Endothelial cell of umbilical vein (primary cell): ENCODE measurements around the gene SIN3A. TPM values are rescaled to one million over a fixed set of nuclear protein-coding genes. Genes with fewer than 3 reads are reported as not detected.
A peak's percentile ranks its signal among the peaks of the same experiment; 100 is the strongest.

Source experiments
- BruUV-seq: library from RNA; stranded (reverse); fragments of 400-500 nt; replicated peaks from 2 replicates; lab custom pipeline; 2021; lab: Mats Ljungman, UMichigan
- CTCF ChIA-PET: fragments of 300-600, 350-600 bp; sonication (Branson Sonifier 250); formaldehyde crosslinking; loops from one replicate; lab custom pipeline; 2021; ENCODE audit warnings: antibody characterized with exemption, inconsistent platforms; lab: Charles Lee
- POLR2A ChIA-PET: fragments of 300-600, 350-600 bp; sonication (Branson Sonifier 250); formaldehyde crosslinking; loops from one replicate; lab custom pipeline; 2021; ENCODE audit warnings: antibody characterized with exemption, inconsistent platforms; lab: Charles Lee
- DNase-seq: peaks from one replicate; pipeline ENCODE4 v3.0.0-alpha.2; 2011; ENCODE audit warnings: low read depth, low spot score
- FAIRE-seq: peaks from 2 replicates; lab custom pipeline; 2011; peaks lifted over from hg19 to GRCh38; lab: Jason Lieb, UNC
- H2AFZ ChIP-seq: 2 replicates; pipeline ENCODE4 v1.6.0; 2012; ENCODE audit warnings: low read depth, low read length, control low read depth, inconsistent platforms
- H3K27ac ChIP-seq: 2 replicates; pipeline ENCODE4 v1.5.1; 2011; ENCODE audit warnings: low read depth, mild to moderate bottlenecking, control low read depth, low read length, moderate library complexity; ENCODE audit not compliant: insufficient read depth
- H3K27me3 ChIP-seq, 2 experiments: 2 replicates each; pipeline versions ENCODE4 v1.6.0 to v1.6.1; 2011; ENCODE audit warnings: low read length in 2 of 2, mixed read lengths in 1 of 2; ENCODE audit not compliant: control insufficient read depth in 2 of 2, insufficient read depth in 2 of 2
- H3K36me3 ChIP-seq, 2 experiments: 2 replicates in 1 of 2; 3 replicates in 1 of 2; pipeline ENCODE4 v1.5.1; 2011; ENCODE audit warnings: low read length in 2 of 2, mild to moderate bottlenecking in 1 of 2, moderate library complexity in 1 of 2; ENCODE audit not compliant: control insufficient read depth in 2 of 2, insufficient read depth in 2 of 2; ENCODE audit errors: extremely low read depth in 1 of 2
- H3K4me1 ChIP-seq: 3 replicates; pipeline ENCODE4 v1.5.1; 2011; ENCODE audit warnings: mild to moderate bottlenecking, low read length; ENCODE audit not compliant: control insufficient read depth, insufficient read depth; ENCODE audit errors: extremely low read depth
- H3K4me2 ChIP-seq: 2 replicates; pipeline ENCODE4 v1.6.1; 2011; ENCODE audit warnings: low read length, control low read depth, mixed read lengths; ENCODE audit not compliant: insufficient read depth
- H3K4me3 ChIP-seq, 3 experiments: fragments of 200-600 bp in 1 of 3; sonication (generic), shearing (Covaris generic) in 1 of 3; replicated peaks in 1 of 3; 2 replicates each; pipeline ENCODE4 v1.5.1; 2011 to 2016; ENCODE audit warnings: control low read depth in 3 of 3, low read length in 3 of 3, mild to moderate bottlenecking in 2 of 3, inconsistent platforms in 1 of 3, low read depth in 1 of 3, moderate library complexity in 1 of 3; ENCODE audit not compliant: insufficient read depth in 1 of 3
- H3K79me2 ChIP-seq: 2 replicates; pipeline ENCODE4 v1.6.0; 2012; ENCODE audit warnings: low read length, inconsistent platforms; ENCODE audit not compliant: control insufficient read depth, insufficient read depth
- H3K9ac ChIP-seq: replicated peaks from 2 replicates; pipeline ENCODE3; 2011; ENCODE audit warnings: low read length, control low read depth; ENCODE audit not compliant: insufficient read depth; ENCODE audit errors: extremely low read depth
- H3K9me1 ChIP-seq: replicated peaks from 3 replicates; pipeline ENCODE4 v1.6.0; 2011; ENCODE audit warnings: mild to moderate bottlenecking, low read length; ENCODE audit not compliant: control insufficient read depth, insufficient read depth; ENCODE audit errors: extremely low read depth
- H3K9me3 ChIP-seq: replicated peaks from 2 replicates; pipeline ENCODE4 v1.5.1; 2012; ENCODE audit warnings: low read length, inconsistent platforms; ENCODE audit not compliant: control insufficient read depth, insufficient read depth
- H4K20me1 ChIP-seq: replicated peaks from 2 replicates; pipeline ENCODE3; 2011; ENCODE audit warnings: mild to moderate bottlenecking, low read length; ENCODE audit not compliant: control insufficient read depth, insufficient read depth; ENCODE audit errors: extremely low read depth
- EZH2 ChIP-seq: IDR thresholded peaks from 2 replicates; pipeline ENCODE4 v1.6.1; 2012; ENCODE audit warnings: borderline replicate concordance, low read depth, mild to moderate bottlenecking, moderate library complexity, low read length, inconsistent platforms; ENCODE audit not compliant: severe bottlenecking
- FOS ChIP-seq: IDR thresholded peaks from 2 replicates; pipeline ENCODE4 v1.6.1; 2011; ENCODE audit warnings: mild to moderate bottlenecking, low read length, moderate library complexity, borderline replicate concordance; ENCODE audit not compliant: insufficient read depth
- GATA2 ChIP-seq: IDR thresholded peaks from 2 replicates; pipeline ENCODE4 v1.7.0; 2011; ENCODE audit warnings: low read depth, mild to moderate bottlenecking, moderate library complexity, mixed read lengths, low read length; ENCODE audit not compliant: insufficient read length, insufficient read depth
- JUN ChIP-seq: IDR thresholded peaks from 2 replicates; pipeline ENCODE4 v1.6.1; 2011; ENCODE audit warnings: borderline replicate concordance, low read depth; ENCODE audit not compliant: insufficient read length, insufficient read depth
- MAX ChIP-seq: IDR thresholded peaks from 2 replicates; pipeline ENCODE4 v1.6.1; 2011; ENCODE audit not compliant: insufficient read depth, insufficient read length
- MYC ChIP-seq: IDR thresholded peaks from one replicate; pipeline ENCODE4 v1.6.1; 2011; ENCODE audit warnings: mild to moderate bottlenecking, low read depth, low read length
- POLR2A ChIP-seq: IDR thresholded peaks from 2 replicates; pipeline ENCODE4 v1.6.1; 2012; ENCODE audit warnings: low read depth, mild to moderate bottlenecking, control low read depth, low read length
- POLR2AphosphoS5 ChIP-seq: IDR thresholded peaks from 2 replicates; pipeline ENCODE4 v1.6.1; 2012; ENCODE audit warnings: low read depth, mild to moderate bottlenecking, control low read depth, low read length, moderate library complexity; ENCODE audit not compliant: insufficient read depth
- dilution Hi-C: fragments of 300-500 bp; cut with MboI; formaldehyde crosslinking; loops from one replicate; pipeline ENCODE4 v1.15.0; 2019; ENCODE audit warnings: low sequenced_read_pairs; ENCODE audit not compliant: extremely low pct_ligation_motif_present
- intact Hi-C: fragments of 100-400 bp; cut with micrococcal nuclease; formaldehyde crosslinking; loops from one replicate; pipeline ENCODE4 v1.10.0; 2022
- polyA plus RNA-seq, 4 experiments: library from polyadenylated mRNA; depleted of rRNA in 3 of 4; stranded (reverse) in 3 of 4; unstranded in 1 of 4; fragments of >200 nt; gene quantifications; 2 replicates each; pipeline versions ENCODE4 v1.2.1 to v1.2.3, GENCODE V29; 2011 to 2012; ENCODE audit warnings: missing spikeins in 1 of 4
- total RNA-seq: library from RNA; stranded (reverse); gene quantifications from 2 replicates; pipeline ENCODE4 v1.2.3, GENCODE V29; 2021
- TF ChIP-seq, protein P1 (sequence below), 2 donors: IDR thresholded peaks; 1 replicate in 1 of 2; 2 replicates in 1 of 2; pipeline ENCODE4 v1.5.1; 2011; ENCODE audit warnings: low read length in 2 of 2, mild to moderate bottlenecking in 2 of 2, moderate library complexity in 2 of 2, control low read depth in 1 of 2, inconsistent platforms in 1 of 2, low read depth in 1 of 2; ENCODE audit not compliant: insufficient read depth in 1 of 2; ENCODE audit errors: extremely low read depth in 1 of 2

The SIN3A gene
- total and polyA plus RNA-seq, 2 donors (not counting 3 experiments of a cell fraction or from before 2014, with no cell fraction given), result 30.6 to 44.5 TPM

DNA sequence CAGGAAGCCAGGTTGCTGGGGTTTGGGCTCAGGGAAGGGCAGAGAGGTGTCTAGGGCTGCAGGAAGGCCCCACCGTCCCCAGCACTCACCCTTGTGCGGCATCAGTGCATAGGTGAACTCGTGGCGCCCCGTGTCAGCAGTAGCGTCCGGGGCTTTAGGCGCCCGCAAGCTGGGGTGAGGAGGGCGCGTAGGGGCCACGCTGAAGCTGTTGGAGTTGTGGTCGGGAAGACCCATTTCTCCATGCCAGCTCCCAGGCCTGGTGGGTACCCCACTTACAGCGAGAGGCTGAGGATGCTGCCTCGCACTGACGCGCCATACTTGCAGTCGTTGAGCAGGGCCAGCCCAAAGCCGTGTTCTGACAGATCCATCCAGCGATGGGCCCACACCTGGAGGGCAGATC, 95.0 kb downstream of the SIN3A start:
- ChIA-PET CTCF (interaction anchor here (1.6 kb wide), 1 partner anchor 12 kb away, joined by 7 read pairs; the partner anchor contains the start of gene MAN2C1), POLR2A (no interaction called here)
- FAIRE-seq (no peak), DNase-seq (no peak)
- Histone ChIP-seq H2AFZ (no peak overlapping the region), H3K36me3 (peaks cover 4 to 39% of the 10 kb centered on the region in 2 experiments), H3K9me1 (no peaks in the 10 kb centered on the region), H4K20me1 (no peaks in the 10 kb centered on the region), H3K27ac (no peak overlapping the region), H3K4me1 (no peaks in the 10 kb centered on the region), H3K27me3 (no peaks in the 10 kb centered on the region), H3K79me2 (no peaks in the 10 kb centered on the region), H3K4me2 (no peak overlapping the region), H3K4me3 (no peak overlapping the region), H3K9ac (no peak overlapping the region), H3K9me3 (no peaks in the 10 kb centered on the region)
- dilution Hi-C loops, result no loop called here
- TF ChIP-seq EZH2, result no peak
- no peak for TF ChIP-seq MYC
- TF ChIP-seq FOS, result no peak
- TF ChIP-seq POLR2A, result no peak
- TF ChIP-seq, protein P1, sequence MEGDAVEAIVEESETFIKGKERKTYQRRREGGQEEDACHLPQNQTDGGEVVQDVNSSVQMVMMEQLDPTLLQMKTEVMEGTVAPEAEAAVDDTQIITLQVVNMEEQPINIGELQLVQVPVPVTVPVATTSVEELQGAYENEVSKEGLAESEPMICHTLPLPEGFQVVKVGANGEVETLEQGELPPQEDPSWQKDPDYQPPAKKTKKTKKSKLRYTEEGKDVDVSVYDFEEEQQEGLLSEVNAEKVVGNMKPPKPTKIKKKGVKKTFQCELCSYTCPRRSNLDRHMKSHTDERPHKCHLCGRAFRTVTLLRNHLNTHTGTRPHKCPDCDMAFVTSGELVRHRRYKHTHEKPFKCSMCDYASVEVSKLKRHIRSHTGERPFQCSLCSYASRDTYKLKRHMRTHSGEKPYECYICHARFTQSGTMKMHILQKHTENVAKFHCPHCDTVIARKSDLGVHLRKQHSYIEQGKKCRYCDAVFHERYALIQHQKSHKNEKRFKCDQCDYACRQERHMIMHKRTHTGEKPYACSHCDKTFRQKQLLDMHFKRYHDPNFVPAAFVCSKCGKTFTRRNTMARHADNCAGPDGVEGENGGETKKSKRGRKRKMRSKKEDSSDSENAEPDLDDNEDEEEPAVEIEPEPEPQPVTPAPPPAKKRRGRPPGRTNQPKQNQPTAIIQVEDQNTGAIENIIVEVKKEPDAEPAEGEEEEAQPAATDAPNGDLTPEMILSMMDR (IDR thresholded peaks at IDR 0.05; ENCODE audit: extremely low read depth in 1 of 2, insufficient read depth in 1 of 2, low read depth in 1 of 2, low read length in 2 of 2), result no peak
- no TSS peak for BruUV-seq
- intact Hi-C loops, result no loop called here

- no peak overlapping the region for H3K9ac ChIP-seq
- no peaks in the 10 kb centered on the region for H3K27me3 ChIP-seq
- no peak overlapping the region for H2AFZ ChIP-seq
- no peak overlapping the region for H3K4me2 ChIP-seq
- H4K20me1 ChIP-seq, result no peaks in the 10 kb centered on the region
- no peak overlapping the region for H3K4me3 ChIP-seq
- H3K4me1 ChIP-seq, result no peaks in the 10 kb centered on the region
- no peak overlapping the region for H3K27ac ChIP-seq
- intact Hi-C loops (no loop called here), dilution Hi-C loops (no loop called here)
- TF ChIP-seq MYC (no peak), FOS (no peak), MAX (no peak), POLR2AphosphoS5 (no peak), EZH2 (no peak), POLR2A (no peak), GATA2 (no peak), JUN (no peak)
- TF ChIP-seq, protein P1 (IDR thresholded peaks at IDR 0.05; ENCODE audit: extremely low read depth in 1 of 2, insufficient read depth in 1 of 2, low read depth in 1 of 2, low read length in 2 of 2), result no peak
- BruUV-seq, result TSS peak; percentile 21
- peaks cover 4 to 37% of the 10 kb centered on the region in 2 experiments for H3K36me3 ChIP-seq
- no peaks in the 10 kb centered on the region for H3K79me2 ChIP-seq
- FAIRE-seq (no peak), DNase-seq (no peak)
- no peaks in the 10 kb centered on the region for H3K9me1 ChIP-seq
- H3K9me3 ChIP-seq, result no peaks in the 10 kb centered on the region
- POLR2A ChIA-PET, result no interaction called here
- CTCF ChIA-PET, result interaction anchor here (0.6 to 1.6 kb wide), 2 partner anchors 12 to 868 kb away, joined by 3 to 7 read pairs; partner anchors contain the start of gene MAN2C1
These were observed 95.5 kb downstream of the SIN3A start for GRCh38 chr15:75356006-75356405.
